SK-N-SH (cell line): ENCODE data around the gene ASPG. TPM values are rescaled to one million over a fixed set of nuclear protein-coding genes. Genes with fewer than 3 reads are reported as not detected.
A peak's percentile ranks its signal among the peaks of the same experiment; 100 is the strongest.

Source experiments
- CTCF ChIA-PET: fragments of 300-600, 350-600 bp; formaldehyde crosslinking; extraction: SDS; loops from one replicate; lab custom pipeline; 2021; lab: Yijun Ruan, JAX
- POLR2A ChIA-PET: fragments of 350-600 bp; sonication (Branson Sonifier 250); formaldehyde crosslinking; extraction: SDS; loops from one replicate; lab custom pipeline; 2020; ENCODE audit warnings: antibody characterized with exemption, inconsistent platforms; lab: Yijun Ruan, JAX
- DNase-seq: peaks from one replicate; pipeline ENCODE4 v3.0.0; 2012
- H2AFZ ChIP-seq: fragments of 200-600 bp; sonication (generic); 2 replicates; pipeline ENCODE4 v1.8.1; 2016; ENCODE audit warnings: antibody characterized with exemption, mild to moderate bottlenecking, low read depth
- H3F3A ChIP-seq: fragments of 200-600 bp; sonication (generic); replicated peaks from 2 replicates; pipeline ENCODE3; 2016; ENCODE audit warnings: antibody characterized with exemption, mild to moderate bottlenecking; ENCODE audit not compliant: insufficient read depth
- H3K27ac ChIP-seq, 2 experiments: fragments of 200-500 bp in 1 of 2; fragments of 200-600 bp in 1 of 2; sonication (Bioruptor generic) in 1 of 2; sonication (generic), shearing (Covaris generic) in 1 of 2; 2 replicates each; pipeline versions ENCODE4 v1.5.1 to v1.6.1; 2014 to 2016; ENCODE audit warnings: low read depth in 2 of 2, inconsistent platforms in 1 of 2, low read length in 1 of 2, mild to moderate bottlenecking in 1 of 2, mixed read lengths in 1 of 2
- H3K27me3 ChIP-seq: fragments of 200-600 bp; sonication (generic), shearing (Covaris generic); 2 replicates; pipeline ENCODE4 v1.6.1; 2016; ENCODE audit warnings: mixed run types; ENCODE audit not compliant: insufficient read depth
- H3K36me3 ChIP-seq, 2 experiments: fragments of 200-500 bp in 1 of 2; fragments of 200-600 bp in 1 of 2; sonication (Bioruptor generic) in 1 of 2; sonication (generic) in 1 of 2; replicated peaks in 1 of 2; 2 replicates each; pipeline versions ENCODE3 to v1.5.1; 2014 to 2016; ENCODE audit warnings: low read length in 1 of 2, mild to moderate bottlenecking in 1 of 2; ENCODE audit not compliant: insufficient read depth in 2 of 2, control insufficient read depth in 1 of 2
- H3K4me1 ChIP-seq, 2 experiments: fragments of 200-500 bp in 1 of 2; fragments of 200-600 bp in 1 of 2; sonication (Bioruptor generic) in 1 of 2; sonication (generic), shearing (Covaris generic) in 1 of 2; 2 replicates each; pipeline versions ENCODE4 v1.5.1 to v1.6.1; 2014 to 2016; ENCODE audit warnings: low read depth in 1 of 2, low read length in 1 of 2, mixed run types in 1 of 2; ENCODE audit not compliant: insufficient read depth in 2 of 2, control insufficient read depth in 1 of 2
- H3K4me2 ChIP-seq: fragments of 200-600 bp; sonication (generic), shearing (Covaris generic); 2 replicates; pipeline ENCODE4 v1.6.1; 2017; ENCODE audit warnings: mixed run types
- H3K4me3 ChIP-seq, 2 experiments: fragments of 200-500 bp in 1 of 2; fragments of 200-600 bp in 1 of 2; sonication (Bioruptor generic) in 1 of 2; sonication (generic), shearing (Covaris generic) in 1 of 2; 2 replicates each; pipeline versions ENCODE4 v1.5.1 to v1.8.1; 2014 to 2016; ENCODE audit warnings: low read depth in 2 of 2, inconsistent platforms in 1 of 2, low read length in 1 of 2, mild to moderate bottlenecking in 1 of 2, mixed read lengths in 1 of 2, moderate library complexity in 1 of 2
- H3K79me2 ChIP-seq: fragments of 200-600 bp; sonication (generic); 2 replicates; pipeline ENCODE4 v1.8.1; 2017; ENCODE audit warnings: mild to moderate bottlenecking; ENCODE audit not compliant: insufficient read depth
- H3K9ac ChIP-seq: fragments of 200-600 bp; sonication (generic); 2 replicates; pipeline ENCODE4 v1.6.1; 2017; ENCODE audit warnings: mixed run types
- H3K9me2 ChIP-seq: fragments of 200-600 bp; sonication (generic); 2 replicates; pipeline ENCODE4 v1.6.1; 2017; ENCODE audit warnings: mixed run types
- H3K9me3 ChIP-seq: fragments of 200-600 bp; sonication (generic); 2 replicates; pipeline ENCODE4 v1.6.1; 2017; ENCODE audit warnings: mixed run types, mild to moderate bottlenecking, moderate library complexity
- H4K20me1 ChIP-seq: fragments of 200-600 bp; sonication (generic); 2 replicates; pipeline ENCODE4 v1.6.1; 2017; ENCODE audit warnings: mild to moderate bottlenecking, mixed run types; ENCODE audit not compliant: insufficient read depth
- ELF1 ChIP-seq: IDR thresholded peaks from 2 replicates; pipeline ENCODE4 v1.4.0; 2012
- EP300 ChIP-seq, 2 experiments: IDR thresholded peaks; 2 replicates each; pipeline versions ENCODE4 v1.4.0 to v1.6.1; 2012; ENCODE audit warnings: borderline replicate concordance in 1 of 2, low read depth in 1 of 2, low read length in 1 of 2
- GABPA ChIP-seq: IDR thresholded peaks from 2 replicates; pipeline ENCODE4 v1.4.0; 2012; ENCODE audit warnings: low read depth, mild to moderate bottlenecking
- GATA2 ChIP-seq: sonication (generic); formaldehyde crosslinking; IDR thresholded peaks from 2 replicates; pipeline ENCODE4 v1.5.0; 2020; ENCODE audit warnings: mild to moderate bottlenecking, missing genetic modification reagents
- JUND ChIP-seq: IDR thresholded peaks from 2 replicates; pipeline ENCODE4 v1.4.0; 2012
- NFIC ChIP-seq: IDR thresholded peaks from 2 replicates; pipeline ENCODE4 v1.4.0; 2012; ENCODE audit warnings: borderline replicate concordance
- NRF1 ChIP-seq: IDR thresholded peaks from 2 replicates; pipeline ENCODE4 v1.6.1; 2012; ENCODE audit warnings: low read depth, mild to moderate bottlenecking, low read length
- POLR2AphosphoS5 ChIP-seq: IDR thresholded peaks from 2 replicates; pipeline ENCODE4 v1.6.1; 2012; ENCODE audit warnings: low read depth, low read length
- RAD21 ChIP-seq: IDR thresholded peaks from 2 replicates; pipeline ENCODE4 v1.6.1; 2012; ENCODE audit warnings: mild to moderate bottlenecking, low read length
- REST ChIP-seq: IDR thresholded peaks from 2 replicates; pipeline ENCODE4 v1.6.1; 2012; ENCODE audit warnings: mild to moderate bottlenecking, low read depth, low read length, moderate library complexity
- RFX5 ChIP-seq: IDR thresholded peaks from 2 replicates; pipeline ENCODE4 v1.6.1; 2012; ENCODE audit warnings: mild to moderate bottlenecking, improper control_type of control experiment, low read length
- RXRA ChIP-seq: IDR thresholded peaks from 2 replicates; pipeline ENCODE4 v1.4.0; 2012; ENCODE audit warnings: low read depth, mild to moderate bottlenecking, borderline replicate concordance
- SMC3 ChIP-seq: IDR thresholded peaks from 2 replicates; pipeline ENCODE4 v1.6.1; 2012; ENCODE audit warnings: low read depth, low read length, improper control_type of control experiment
- TAF1 ChIP-seq: IDR thresholded peaks from 2 replicates; pipeline ENCODE4 v1.6.1; 2012; ENCODE audit warnings: low read depth, mild to moderate bottlenecking, low read length, moderate library complexity, borderline replicate concordance
- YY1 ChIP-seq: IDR thresholded peaks from 2 replicates; pipeline ENCODE4 v1.4.0; 2012; ENCODE audit warnings: low read depth, mild to moderate bottlenecking
- WGBS: methylation state at CpG from one replicate; pipeline ENCODE4 v1.1.6; 2017; ENCODE audit warnings: low lambda C conversion rate; 5-methylcytosine and 5-hydroxymethylcytosine counted together
- polyA plus RNA-seq, 3 experiments: library from polyadenylated mRNA; depleted of rRNA; stranded (reverse); fragments of >200 nt; gene quantifications; 2 replicates each; pipeline ENCODE4 v1.2.3, GENCODE V29; 2012
- TF ChIP-seq, protein P1 (sequence below): IDR thresholded peaks from 2 replicates; pipeline ENCODE4 v1.4.0; 2012; ENCODE audit warnings: low read depth, borderline replicate concordance
- TF ChIP-seq, protein P2 (sequence below): fragments of 150-350 bp; IDR thresholded peaks from 2 replicates; pipeline ENCODE4 v1.6.1; 2016; ENCODE audit warnings: mild to moderate bottlenecking, low read depth, low read length
- TF ChIP-seq, protein P3 (sequence below): IDR thresholded peaks from 2 replicates; pipeline ENCODE4 v1.4.0; 2012; ENCODE audit warnings: low read depth

ASPG gene
- polyA plus RNA-seq, 1 of the 3 experiments (the other 2 are of a cell fraction), result not detected

GRCh38 chr14:104147346-104148125, 62.0 kb downstream of the ASPG start:
- Histone ChIP-seq H3K4me2 (no peak overlapping the region), H3K36me3 (no peaks in the 10 kb centered on the region), H3K27ac (peak overlapping the region in 1 of 2 experiments; percentile 99; a peak in 2 of 4 replicates), H3K9me3 (no peaks in the 10 kb centered on the region), H3K79me2 (no peaks in the 10 kb centered on the region), H3K4me1 (peaks cover 16 to 98% of the 10 kb centered on the region in 2 experiments; a peak in 2 of 4 replicates), H3F3A (no peaks in the 10 kb centered on the region), H3K9me2 (no peaks in the 10 kb centered on the region), H3K27me3 (no peaks in the 10 kb centered on the region), H3K9ac (no peak overlapping the region), H3K4me3 (no peak overlapping the region), H4K20me1 (no peaks in the 10 kb centered on the region), H2AFZ (no peak overlapping the region)
- WGBS, result 86% methylated on average over 17 of the region's 28 CpGs
- CTCF ChIA-PET, result interaction anchor here (1.1 to 7.0 kb wide), 7 partner anchors 9 to 493 kb away, joined by 3 to 48 read pairs (median 4); no protein-coding TSS in a partner anchor
- TF ChIP-seq YY1 (no peak), GATA2 (no peak), NRF1 (no peak), RAD21 (no peak)
- TF ChIP-seq, protein P1, sequence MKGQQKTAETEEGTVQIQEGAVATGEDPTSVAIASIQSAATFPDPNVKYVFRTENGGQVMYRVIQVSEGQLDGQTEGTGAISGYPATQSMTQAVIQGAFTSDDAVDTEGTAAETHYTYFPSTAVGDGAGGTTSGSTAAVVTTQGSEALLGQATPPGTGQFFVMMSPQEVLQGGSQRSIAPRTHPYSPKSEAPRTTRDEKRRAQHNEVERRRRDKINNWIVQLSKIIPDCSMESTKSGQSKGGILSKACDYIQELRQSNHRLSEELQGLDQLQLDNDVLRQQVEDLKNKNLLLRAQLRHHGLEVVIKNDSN, result no peak
- POLR2A ChIA-PET, result interaction anchor here (0.7 kb wide), 2 partner anchors 77 to 150 kb away, joined by 3 read pairs; no protein-coding TSS in a partner anchor
- DNase-seq, result peak; percentile 58

- CTCF ChIA-PET, result interaction anchor here (1.5 to 7.0 kb wide), 6 partner anchors 8 to 415 kb away, joined by 3 to 48 read pairs (median 18); partner anchors contain the start of gene KIF26A
- no peaks in the 10 kb centered on the region for H3K9me2 ChIP-seq
- peak overlapping the region in 1 of 2 experiments; percentile 99; a peak in 3 of 4 replicates for H3K27ac ChIP-seq
- H3F3A ChIP-seq, result no peaks in the 10 kb centered on the region
- no peaks in the 10 kb centered on the region for H3K79me2 ChIP-seq
- no peak overlapping the region for H3K4me3 ChIP-seq
- no peaks in the 10 kb centered on the region for H3K27me3 ChIP-seq
- H2AFZ ChIP-seq, result no peak overlapping the region
- H3K9ac ChIP-seq, result no peak overlapping the region
- H3K4me2 ChIP-seq, result no peak overlapping the region
- no peaks in the 10 kb centered on the region for H3K9me3 ChIP-seq
- no peaks in the 10 kb centered on the region for H3K36me3 ChIP-seq
- H3K4me1 ChIP-seq, result peaks cover 16 to 97% of the 10 kb centered on the region in 2 experiments; a peak in 2 of 4 replicates
- POLR2A ChIA-PET, result interaction anchor here (0.7 to 1.5 kb wide), 2 partner anchors 148 to 149 kb away, joined by 3 to 5 read pairs; no protein-coding TSS in a partner anchor
- H4K20me1 ChIP-seq, result no peaks in the 10 kb centered on the region
- WGBS, result 83% methylated on average over 10 of the region's 22 CpGs
- DNase-seq, result no peak
- no peak for TF ChIP-seq RXRA
- TF ChIP-seq ELF1, result no peak
- TF ChIP-seq RFX5, result no peak
- no peak for TF ChIP-seq POLR2AphosphoS5
- TF ChIP-seq, protein P2, sequence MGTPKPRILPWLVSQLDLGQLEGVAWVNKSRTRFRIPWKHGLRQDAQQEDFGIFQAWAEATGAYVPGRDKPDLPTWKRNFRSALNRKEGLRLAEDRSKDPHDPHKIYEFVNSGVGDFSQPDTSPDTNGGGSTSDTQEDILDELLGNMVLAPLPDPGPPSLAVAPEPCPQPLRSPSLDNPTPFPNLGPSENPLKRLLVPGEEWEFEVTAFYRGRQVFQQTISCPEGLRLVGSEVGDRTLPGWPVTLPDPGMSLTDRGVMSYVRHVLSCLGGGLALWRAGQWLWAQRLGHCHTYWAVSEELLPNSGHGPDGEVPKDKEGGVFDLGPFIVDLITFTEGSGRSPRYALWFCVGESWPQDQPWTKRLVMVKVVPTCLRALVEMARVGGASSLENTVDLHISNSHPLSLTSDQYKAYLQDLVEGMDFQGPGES, result no peak
- TF ChIP-seq, protein P3, sequence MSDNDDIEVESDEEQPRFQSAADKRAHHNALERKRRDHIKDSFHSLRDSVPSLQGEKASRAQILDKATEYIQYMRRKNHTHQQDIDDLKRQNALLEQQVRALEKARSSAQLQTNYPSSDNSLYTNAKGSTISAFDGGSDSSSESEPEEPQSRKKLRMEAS, result no peak
- TF ChIP-seq RAD21, result no peak
- TF ChIP-seq EP300 (IDR thresholded peaks at IDR 0.05; ENCODE audit: borderline replicate concordance in 1 of 2, low read depth in 1 of 2, low read length in 1 of 2), result no peak
- no peak for TF ChIP-seq GABPA
- no peak for TF ChIP-seq TAF1
- no peak for TF ChIP-seq NFIC
- TF ChIP-seq REST, result no peak
- TF ChIP-seq SMC3, result no peak
- TF ChIP-seq JUND, result no peak
These were observed 63.2 kb downstream of the ASPG start for GRCh38 chr14:104148433-104149277.
